OCI-LY7 (cell line): ENCODE data around the gene CAPS.

Experiments used
- CTCF ChIP-seq: fragments of 200-600 bp; sonication (generic); conservative IDR thresholded peaks from 2 replicates; pipeline ENCODE4 v1.5.1; 2014; ENCODE audit warnings: mild to moderate bottlenecking, antibody characterized with exemption, low read length, moderate library complexity, mixed read lengths
- EZH2phosphoT487 ChIP-seq: fragments of 200-600 bp; sonication (generic); IDR thresholded peaks from 2 replicates; pipeline ENCODE4 v1.6.1; 2018; ENCODE audit warnings: low read depth, borderline replicate concordance, mild to moderate bottlenecking, mixed run types, antibody characterized with exemption, low read length, moderate library complexity, mixed read lengths

- TF ChIP-seq CTCF, result no peak
- no peak for TF ChIP-seq EZH2phosphoT487
Observed at GRCh38 chr19:5910638-5910907, 3.5 kb upstream of the CAPS start.
